Omental fat pad (tissue), 4 donors: ENCODE data around the gene LCA5L. TPM values are rescaled to one million over a fixed set of nuclear protein-coding genes. Genes with fewer than 3 reads are reported as not detected.

ENCODE experiments used
- ATAC-seq: fragments of 150-250 bp; one replicate; pipeline ENCODE4 v1.9.1; 2016; ENCODE audit warnings: mild to moderate bottlenecking, moderate library complexity; ENCODE audit not compliant: low FRiP score
- DNase-seq: peaks from one replicate; pipeline ENCODE4 v3.0.0-alpha.2; 2019; ENCODE audit warnings: low spot score
- total RNA-seq, 4 donors: library from RNA; depleted of rRNA; stranded (reverse); fragments of >200 nt; gene quantifications; one replicate each; pipeline ENCODE4 v1.1.0, GENCODE V29; 2016
- TF ChIP-seq, protein P1 (sequence below), 3 donors: fragments of 450-650 bp; IDR thresholded peaks; one replicate each; pipeline ENCODE4 v1.5.1; 2016 to 2017; ENCODE audit warnings: antibody characterized with exemption in 3 of 3, mild to moderate bottlenecking in 3 of 3, moderate library complexity in 2 of 3

Gene LCA5L
- total RNA-seq, 4 donors from 2014 or later, result 0.94 to 5.5 (median 2.6) TPM; not detected in 1

GRCh38 chr21:39406065-39406464, 39.5 kb downstream of the LCA5L start:
- ATAC-seq, result no peak
- TF ChIP-seq, protein P1, sequence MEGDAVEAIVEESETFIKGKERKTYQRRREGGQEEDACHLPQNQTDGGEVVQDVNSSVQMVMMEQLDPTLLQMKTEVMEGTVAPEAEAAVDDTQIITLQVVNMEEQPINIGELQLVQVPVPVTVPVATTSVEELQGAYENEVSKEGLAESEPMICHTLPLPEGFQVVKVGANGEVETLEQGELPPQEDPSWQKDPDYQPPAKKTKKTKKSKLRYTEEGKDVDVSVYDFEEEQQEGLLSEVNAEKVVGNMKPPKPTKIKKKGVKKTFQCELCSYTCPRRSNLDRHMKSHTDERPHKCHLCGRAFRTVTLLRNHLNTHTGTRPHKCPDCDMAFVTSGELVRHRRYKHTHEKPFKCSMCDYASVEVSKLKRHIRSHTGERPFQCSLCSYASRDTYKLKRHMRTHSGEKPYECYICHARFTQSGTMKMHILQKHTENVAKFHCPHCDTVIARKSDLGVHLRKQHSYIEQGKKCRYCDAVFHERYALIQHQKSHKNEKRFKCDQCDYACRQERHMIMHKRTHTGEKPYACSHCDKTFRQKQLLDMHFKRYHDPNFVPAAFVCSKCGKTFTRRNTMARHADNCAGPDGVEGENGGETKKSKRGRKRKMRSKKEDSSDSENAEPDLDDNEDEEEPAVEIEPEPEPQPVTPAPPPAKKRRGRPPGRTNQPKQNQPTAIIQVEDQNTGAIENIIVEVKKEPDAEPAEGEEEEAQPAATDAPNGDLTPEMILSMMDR (IDR thresholded peaks at IDR 0.05), result no peak

GRCh38 chr21:39400173-39400572, 45.4 kb downstream of the LCA5L start:
- DNase-seq (no peak), ATAC-seq (no peak)
- TF ChIP-seq, protein P1 (IDR thresholded peaks at IDR 0.05), result no peak

More at GRCh38 chr21:39406065-39406464, 39.5 kb downstream of the LCA5L start:
- DNase-seq, result no peak

- ATAC-seq (no peak), DNase-seq (no peak)
- TF ChIP-seq, protein P1 (IDR thresholded peaks at IDR 0.05), result no peak
Observed at GRCh38 chr21:39397646-39398385, 47.8 kb downstream of the LCA5L start.

DNA sequence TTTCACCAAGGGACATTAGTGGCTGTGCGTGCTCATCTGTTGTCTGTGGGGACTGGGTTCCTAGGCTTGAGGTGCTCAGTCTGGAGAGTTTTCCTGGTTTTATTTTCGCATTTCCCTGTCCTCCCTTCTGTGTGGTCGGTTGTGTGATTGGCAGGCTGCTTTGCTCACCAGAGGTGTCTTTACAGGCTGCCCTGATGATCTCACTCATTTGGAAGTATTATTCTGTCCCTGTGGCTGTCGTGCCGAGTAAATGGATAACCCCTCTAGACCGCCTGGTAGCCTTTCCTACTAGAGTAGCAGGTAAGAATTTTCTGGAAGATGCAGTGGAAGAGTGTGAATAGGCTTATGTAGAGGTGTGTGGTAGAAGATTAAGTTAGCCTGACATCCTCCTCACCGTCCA, 52.6 kb downstream of the LCA5L start:
- DNase-seq (no peak), ATAC-seq (no peak)
- TF ChIP-seq, protein P1 (IDR thresholded peaks at IDR 0.05), result no peak

DNA sequence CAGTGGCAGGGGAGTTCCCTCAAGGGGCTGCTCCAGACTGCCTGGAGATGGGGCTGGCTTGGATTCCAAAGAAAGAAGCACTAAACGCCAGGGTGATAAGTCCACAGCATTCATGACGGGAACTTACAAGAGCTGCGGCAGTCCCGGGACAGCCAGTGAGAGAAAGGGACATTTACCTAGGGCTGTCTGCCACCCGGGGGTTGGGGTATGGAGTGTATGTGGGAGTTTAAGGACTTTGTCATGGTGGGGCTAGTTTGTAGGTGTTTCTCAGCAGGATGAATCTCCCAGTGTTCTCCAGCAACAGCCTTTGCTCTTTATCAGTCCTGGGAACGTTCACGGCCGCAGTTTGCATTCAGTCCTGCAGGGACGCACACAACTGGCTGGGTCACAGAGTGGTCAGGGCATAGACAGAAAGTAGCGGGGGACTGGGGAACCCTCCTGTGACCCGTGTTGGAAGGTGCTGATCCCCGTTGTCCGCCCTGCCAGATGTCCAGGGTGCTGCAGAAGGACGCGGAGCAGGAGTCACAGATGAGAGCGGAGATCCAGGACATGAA, 55.3 kb downstream of the LCA5L start:
- TF ChIP-seq, protein P1 (IDR thresholded peaks at IDR 0.05), result no peak
- ATAC-seq, result no peak

GRCh38 chr21:39388811-39389155, 56.8 kb downstream of the LCA5L start:
- DNase-seq (no peak), ATAC-seq (no peak)
- TF ChIP-seq, protein P1 (IDR thresholded peaks at IDR 0.05), result no peak

More for the DNA sequence above, 55.3 kb downstream of the LCA5L start:
- no peak for DNase-seq
